GM12878 (cell line): Measurements from ENCODE around the gene MSI2. TPM values are rescaled to one million over a fixed set of nuclear protein-coding genes. Genes with fewer than 3 reads are reported as not detected.

Source experiments
- ATAC-seq: fragments of 200-7000 bp; cut with Tn5 transposase; 3 replicates; pipeline ENCODE4 v1.9.1; 2020; ENCODE audit warnings: mild to moderate bottlenecking, moderate library complexity
- BruUV-seq: library from RNA; stranded (reverse); fragments of 400-500 nt; replicated peaks from 2 replicates; lab custom pipeline; 2021; lab: Mats Ljungman, UMichigan
- CTCF ChIA-PET: fragments of 300-600 bp; sonication (Branson Sonifier 250); formaldehyde crosslinking; extraction: SDS; loops from one replicate; lab custom pipeline; 2021; ENCODE audit warnings: inconsistent platforms; lab: Yijun Ruan, JAX
- POLR2A ChIA-PET: fragments of 350-600 bp; formaldehyde crosslinking; extraction: SDS; loops from one replicate; lab custom pipeline; 2021; ENCODE audit warnings: inconsistent platforms; lab: Charles Lee
- RAD21 ChIA-PET: fragments of 300-600 bp; sonication (Branson Sonifier 250); formaldehyde crosslinking; loops from one replicate; lab custom pipeline; 2023; ENCODE audit warnings: antibody characterized with exemption; ENCODE audit not compliant: unreplicated experiment; lab: Charles Lee
- SMC1A ChIA-PET: fragments of 300-600 bp; sonication (Branson Sonifier 250); formaldehyde crosslinking; loops from one replicate; lab custom pipeline; 2023; ENCODE audit not compliant: unreplicated experiment, uncharacterized antibody; lab: Charles Lee
- DNase-seq: peaks from one replicate; pipeline ENCODE4 v3.0.0-alpha.2; 2011; ENCODE audit warnings: low read depth, low spot score
- FAIRE-seq: peaks from 3 replicates; lab custom pipeline; 2011; peaks lifted over from hg19 to GRCh38; lab: Jason Lieb, UNC
- H2AFZ ChIP-seq: 2 replicates; pipeline ENCODE4 v1.6.0; 2011; ENCODE audit warnings: low read depth, low read length, control low read depth; ENCODE audit not compliant: control insufficient read depth
- H3K27ac ChIP-seq: 2 replicates; pipeline ENCODE4 v1.5.1; 2011; ENCODE audit warnings: control low read depth; ENCODE audit not compliant: control insufficient read depth, insufficient read depth
- H3K27me3 ChIP-seq, 2 experiments: replicated peaks in 1 of 2; 2 replicates each; pipeline versions ENCODE4 v1.6.0 to v1.6.1; 2011; ENCODE audit warnings: low read length in 1 of 2; ENCODE audit not compliant: control insufficient read depth in 2 of 2, insufficient read depth in 2 of 2
- H3K36me3 ChIP-seq, 2 experiments: 2 replicates each; pipeline ENCODE4 v1.5.1; 2011; ENCODE audit warnings: low read length in 1 of 2; ENCODE audit not compliant: control insufficient read depth in 2 of 2, insufficient read depth in 2 of 2
- H3K4me1 ChIP-seq: 2 replicates; pipeline ENCODE4 v1.6.1; 2011; ENCODE audit warnings: mild to moderate bottlenecking, low read length, moderate library complexity, mixed read lengths; ENCODE audit not compliant: control insufficient read depth, insufficient read depth
- H3K4me2 ChIP-seq: 2 replicates; pipeline ENCODE4 v1.6.0; 2011; ENCODE audit warnings: control low read depth; ENCODE audit not compliant: control insufficient read depth, insufficient read depth
- H3K4me3 ChIP-seq: fragments of 200-600 bp; sonication (generic); 2 replicates; pipeline ENCODE4 v1.5.1; 2016
- H3K79me2 ChIP-seq: 2 replicates; pipeline ENCODE4 v1.6.0; 2011; ENCODE audit warnings: low read length; ENCODE audit not compliant: control insufficient read depth, insufficient read depth
- H3K9ac ChIP-seq: 2 replicates; pipeline ENCODE4 v1.8.0; 2011; ENCODE audit warnings: low read length, control low read depth, mixed read lengths; ENCODE audit not compliant: control insufficient read depth, insufficient read depth
- H3K9me3 ChIP-seq: replicated peaks from 3 replicates; pipeline ENCODE4 v1.5.1; 2011; ENCODE audit warnings: mild to moderate bottlenecking, low read length; ENCODE audit not compliant: control insufficient read depth, insufficient read depth
- H4K20me1 ChIP-seq: 2 replicates; pipeline ENCODE4 v1.6.0; 2011; ENCODE audit not compliant: control insufficient read depth, insufficient read depth
- EED ChIP-seq: sonication (generic); IDR thresholded peaks from 2 replicates; pipeline ENCODE4 v1.6.1; 2016; ENCODE audit warnings: antibody characterized with exemption, low read depth
- JUND ChIP-seq: IDR thresholded peaks from 2 replicates; pipeline ENCODE4 v1.6.1; 2012; ENCODE audit warnings: low read depth, mild to moderate bottlenecking, low read length, improper control_type of control experiment, moderate library complexity
- RFX5 ChIP-seq: IDR thresholded peaks from 2 replicates; pipeline ENCODE4 v1.6.1; 2011; ENCODE audit warnings: low read depth, low read length, improper control_type of control experiment
- SREBF1 ChIP-seq: IDR thresholded peaks from 2 replicates; pipeline ENCODE4 v1.6.1; 2012; ENCODE audit warnings: mild to moderate bottlenecking, low read length
- WGBS: methylation state at CpG from one replicate; pipeline ENCODE4 v1.1.6; 2016; ENCODE audit warnings: low lambda C conversion rate; ENCODE audit not compliant: insufficient replicate concordance, insufficient coverage; ENCODE audit errors: missing lambda C conversion rate; 5-methylcytosine and 5-hydroxymethylcytosine counted together
- in situ Hi-C: fragments of 300-500 bp; cut with MboI; formaldehyde crosslinking; loops from 9 replicates; pipeline ENCODE4 v1.14.3; 2018; ENCODE audit warnings: mixed read lengths
- intact Hi-C: fragments of 100-400 bp; cut with micrococcal nuclease; formaldehyde crosslinking; loops from one replicate; pipeline ENCODE4 v1.14.2; 2022; ENCODE audit not compliant: unreplicated experiment
- polyA plus RNA-seq, 11 experiments: library from polyadenylated mRNA; depleted of rRNA in 4 of 11; unstranded in 6 of 11; stranded (reverse) in 5 of 11; fragments of >200 nt; fragmentation: Nextera tagmentation in 4 of 11; fragmentation: Illumina TruSeq in 1 of 11; extraction: Ambion mirVana in 4 of 11; extraction: Trizol in 1 of 11; gene quantifications; 1 replicate in 1 of 11; 2 replicates in 10 of 11; pipeline versions ENCODE4 v1.2.1 to v1.2.3, GENCODE V29; 2011 to 2016; ENCODE audit warnings: inconsistent platforms in 2 of 11, missing spikeins in 2 of 11, low read depth in 1 of 11
- total RNA-seq, 4 experiments: library from RNA; depleted of rRNA in 3 of 4; stranded (reverse); fragments of >200 nt in 3 of 4; fragmentation: Illumina TruSeq in 1 of 4; extraction: Trizol in 1 of 4; gene quantifications; 2 replicates each; pipeline versions ENCODE4 v1.2.1 to v1.2.3, GENCODE V29; 2013 to 2021
- TF ChIP-seq, protein P1 (sequence below): fragments of 450-650 bp; IDR thresholded peaks from 2 replicates; pipeline ENCODE4 v1.6.1; 2018; ENCODE audit warnings: mild to moderate bottlenecking, low read depth, moderate library complexity; ENCODE audit not compliant: partially characterized antibody
- TF ChIP-seq, protein P2 (sequence below): fragments of 450-650 bp; IDR thresholded peaks from 2 replicates; pipeline ENCODE4 v1.6.1; 2016; ENCODE audit warnings: mild to moderate bottlenecking, moderate library complexity, borderline replicate concordance

The MSI2 gene
- total and polyA plus RNA-seq, 10 of the 15 experiments (the other 5 are each of a cell fraction or from before 2014, with no cell fraction given): 6.1 to 76.1 (median 42.0) TPM

DNA sequence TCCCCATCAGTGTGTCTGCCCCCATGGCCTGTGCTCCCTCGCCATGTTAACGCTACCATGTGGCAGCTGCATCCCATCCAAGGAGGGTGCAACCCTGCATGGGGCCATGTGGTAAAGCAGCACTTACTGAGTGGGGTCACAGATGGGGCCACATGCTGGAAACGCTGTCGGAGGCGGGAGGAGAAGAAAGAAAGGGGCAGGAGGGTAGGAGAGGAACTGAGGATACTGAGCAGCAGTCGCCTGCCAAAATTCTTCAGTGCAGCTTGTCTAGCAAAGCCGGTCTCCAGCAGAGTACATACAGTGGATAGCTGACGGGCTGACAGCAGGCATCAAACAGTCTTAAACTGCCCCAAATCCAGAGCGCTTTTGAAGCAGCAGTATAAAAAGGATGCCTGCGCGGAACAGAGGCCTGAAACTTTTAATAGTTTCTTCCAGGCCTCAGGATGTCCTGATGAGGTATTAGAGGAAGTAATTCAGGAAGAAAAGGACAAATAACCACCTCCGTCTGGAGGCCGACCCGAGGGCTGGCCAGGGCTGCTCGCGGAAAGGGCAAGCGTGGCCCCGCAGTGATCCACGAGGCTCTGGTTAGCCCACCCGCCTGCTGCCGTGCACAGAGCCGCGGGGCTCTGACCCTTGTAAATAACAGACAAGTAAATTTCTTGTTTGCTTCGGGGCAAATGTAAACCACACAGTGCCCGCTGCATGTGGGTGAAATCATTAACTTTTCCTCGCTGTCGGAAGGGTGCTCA is 339.8 kb downstream of the MSI2 start (continued):
- TF ChIP-seq, protein P1, sequence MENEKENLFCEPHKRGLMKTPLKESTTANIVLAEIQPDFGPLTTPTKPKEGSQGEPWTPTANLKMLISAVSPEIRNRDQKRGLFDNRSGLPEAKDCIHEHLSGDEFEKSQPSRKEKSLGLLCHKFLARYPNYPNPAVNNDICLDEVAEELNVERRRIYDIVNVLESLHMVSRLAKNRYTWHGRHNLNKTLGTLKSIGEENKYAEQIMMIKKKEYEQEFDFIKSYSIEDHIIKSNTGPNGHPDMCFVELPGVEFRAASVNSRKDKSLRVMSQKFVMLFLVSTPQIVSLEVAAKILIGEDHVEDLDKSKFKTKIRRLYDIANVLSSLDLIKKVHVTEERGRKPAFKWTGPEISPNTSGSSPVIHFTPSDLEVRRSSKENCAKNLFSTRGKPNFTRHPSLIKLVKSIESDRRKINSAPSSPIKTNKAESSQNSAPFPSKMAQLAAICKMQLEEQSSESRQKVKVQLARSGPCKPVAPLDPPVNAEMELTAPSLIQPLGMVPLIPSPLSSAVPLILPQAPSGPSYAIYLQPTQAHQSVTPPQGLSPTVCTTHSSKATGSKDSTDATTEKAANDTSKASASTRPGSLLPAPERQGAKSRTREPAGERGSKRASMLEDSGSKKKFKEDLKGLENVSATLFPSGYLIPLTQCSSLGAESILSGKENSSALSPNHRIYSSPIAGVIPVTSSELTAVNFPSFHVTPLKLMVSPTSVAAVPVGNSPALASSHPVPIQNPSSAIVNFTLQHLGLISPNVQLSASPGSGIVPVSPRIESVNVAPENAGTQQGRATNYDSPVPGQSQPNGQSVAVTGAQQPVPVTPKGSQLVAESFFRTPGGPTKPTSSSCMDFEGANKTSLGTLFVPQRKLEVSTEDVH: no peak
- no peak for TF ChIP-seq JUND
- TF ChIP-seq RFX5: no peak
- no peak for TF ChIP-seq EED
- TF ChIP-seq, all 136 proteins: peak for 0

DNA sequence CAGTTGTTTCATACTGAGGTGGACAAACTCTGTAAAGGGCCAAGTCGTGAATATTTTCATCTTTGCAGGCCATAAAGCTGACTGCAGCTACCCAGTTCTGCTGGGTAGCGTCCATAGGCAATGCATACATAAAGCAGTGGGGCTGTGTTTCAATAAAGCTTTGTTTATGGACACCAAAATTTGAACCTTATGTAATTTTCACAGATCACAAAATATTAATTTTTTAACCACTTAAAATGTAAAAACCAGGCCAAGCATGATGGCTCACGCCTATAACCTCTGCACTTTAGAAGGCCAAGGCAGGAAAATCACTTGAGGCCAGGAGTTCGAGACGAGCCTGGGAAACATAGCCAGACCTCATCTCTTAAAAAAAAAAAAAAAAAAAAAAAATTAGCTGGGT is 340.8 kb downstream of the MSI2 start:
- H3K4me3 ChIP-seq: no peak overlapping the region
- TF ChIP-seq, protein P2, sequence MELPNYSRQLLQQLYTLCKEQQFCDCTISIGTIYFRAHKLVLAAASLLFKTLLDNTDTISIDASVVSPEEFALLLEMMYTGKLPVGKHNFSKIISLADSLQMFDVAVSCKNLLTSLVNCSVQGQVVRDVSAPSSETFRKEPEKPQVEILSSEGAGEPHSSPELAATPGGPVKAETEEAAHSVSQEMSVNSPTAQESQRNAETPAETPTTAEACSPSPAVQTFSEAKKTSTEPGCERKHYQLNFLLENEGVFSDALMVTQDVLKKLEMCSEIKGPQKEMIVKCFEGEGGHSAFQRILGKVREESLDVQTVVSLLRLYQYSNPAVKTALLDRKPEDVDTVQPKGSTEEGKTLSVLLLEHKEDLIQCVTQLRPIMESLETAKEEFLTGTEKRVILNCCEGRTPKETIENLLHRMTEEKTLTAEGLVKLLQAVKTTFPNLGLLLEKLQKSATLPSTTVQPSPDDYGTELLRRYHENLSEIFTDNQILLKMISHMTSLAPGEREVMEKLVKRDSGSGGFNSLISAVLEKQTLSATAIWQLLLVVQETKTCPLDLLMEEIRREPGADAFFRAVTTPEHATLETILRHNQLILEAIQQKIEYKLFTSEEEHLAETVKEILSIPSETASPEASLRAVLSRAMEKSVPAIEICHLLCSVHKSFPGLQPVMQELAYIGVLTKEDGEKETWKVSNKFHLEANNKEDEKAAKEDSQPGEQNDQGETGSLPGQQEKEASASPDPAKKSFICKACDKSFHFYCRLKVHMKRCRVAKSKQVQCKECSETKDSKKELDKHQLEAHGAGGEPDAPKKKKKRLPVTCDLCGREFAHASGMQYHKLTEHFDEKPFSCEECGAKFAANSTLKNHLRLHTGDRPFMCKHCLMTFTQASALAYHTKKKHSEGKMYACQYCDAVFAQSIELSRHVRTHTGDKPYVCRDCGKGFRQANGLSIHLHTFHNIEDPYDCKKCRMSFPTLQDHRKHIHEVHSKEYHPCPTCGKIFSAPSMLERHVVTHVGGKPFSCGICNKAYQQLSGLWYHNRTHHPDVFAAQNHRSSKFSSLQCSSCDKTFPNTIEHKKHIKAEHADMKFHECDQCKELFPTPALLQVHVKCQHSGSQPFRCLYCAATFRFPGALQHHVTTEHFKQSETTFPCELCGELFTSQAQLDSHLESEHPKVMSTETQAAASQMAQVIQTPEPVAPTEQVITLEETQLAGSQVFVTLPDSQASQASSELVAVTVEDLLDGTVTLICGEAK: peak; percentile 51
- TF ChIP-seq SREBF1: no peak
- TF ChIP-seq, all 136 proteins: peak for 1
- H3K9ac ChIP-seq: no peak overlapping the region
- ChIA-PET CTCF (interaction anchor here (0.8 to 5.3 kb wide), 13 partner anchors 8 to 354 kb away, joined by 3 to 58 read pairs (median 9); no protein-coding TSS in a partner anchor), RAD21 (interaction anchor here (3.5 kb wide), 1 partner anchor 75 kb away, joined by 18 read pairs; no protein-coding TSS in a partner anchor), POLR2A (no interaction called here), SMC1A (interaction anchor here (1.1 to 2.7 kb wide), 8 partner anchors 16 to 353 kb away, joined by 3 to 14 read pairs (median 4); no protein-coding TSS in a partner anchor)
- ATAC-seq (no peak), DNase-seq (no peak), FAIRE-seq (no peak)
- no peak overlapping the region for H2AFZ ChIP-seq
- H3K27ac ChIP-seq: no peak overlapping the region
- WGBS: 67% methylated on average over 3 of the region's 5 CpGs
- in situ Hi-C loops (no loop called here), intact Hi-C loops (loop anchor here (1.0 kb wide), 1 partner anchor 75 kb away; no protein-coding TSS in a partner anchor)
- H3K36me3 ChIP-seq: peaks cover 13% of the 10 kb centered on the region in 2 experiments
- no TSS peak for BruUV-seq
- H3K9me3 ChIP-seq: no peaks in the 10 kb centered on the region; the same call in 2 of the 3 replicates
- H3K4me2 ChIP-seq: no peak overlapping the region
- H3K27me3 ChIP-seq: no peaks in the 10 kb centered on the region
- H4K20me1 ChIP-seq: no peaks in the 10 kb centered on the region
- peaks cover 13% of the 10 kb centered on the region for H3K4me1 ChIP-seq
- no peaks in the 10 kb centered on the region for H3K79me2 ChIP-seq
